Kidney (tissue), 14 donors: Measurements from ENCODE around the gene MGAT4A. TPM values are rescaled to one million over a fixed set of nuclear protein-coding genes. Genes with fewer than 3 reads are reported as not detected.

ENCODE experiments used
- DNase-seq, 5 donors: peaks; one replicate each; pipeline ENCODE4 v3.0.0-alpha.2; 2013 to 2020
- FAIRE-seq: peaks from 2 replicates; lab custom pipeline; 2012; peaks lifted over from hg19 to GRCh38; lab: Jason Lieb, UNC
- H3K27ac ChIP-seq, 2 donors: one replicate each; pipeline ENCODE4 v1.7.0; 2013; ENCODE audit warnings: low read depth in 2 of 2, low read length in 2 of 2, inconsistent platforms in 1 of 2
- H3K27me3 ChIP-seq: one replicate; pipeline ENCODE4 v1.7.1; 2013; ENCODE audit warnings: low read length, inconsistent platforms; ENCODE audit not compliant: control insufficient read depth, insufficient read depth
- H3K36me3 ChIP-seq, 3 donors: one replicate each; pipeline versions ENCODE4 v1.7.0 to v1.7.1; 2013; ENCODE audit warnings: low read length in 3 of 3, control low read depth in 1 of 3, inconsistent platforms in 1 of 3; ENCODE audit not compliant: insufficient read depth in 3 of 3, control insufficient read depth in 2 of 3
- H3K4me1 ChIP-seq, 3 donors: one replicate each; pipeline versions ENCODE4 v1.7.0 to v1.7.1; 2013; ENCODE audit warnings: low read length in 3 of 3, inconsistent platforms in 1 of 3, low read depth in 1 of 3; ENCODE audit not compliant: control insufficient read depth in 2 of 3, insufficient read depth in 2 of 3
- H3K4me3 ChIP-seq, 3 donors: one replicate each; pipeline versions ENCODE4 v1.7.0 to v1.8.1; 2013; ENCODE audit warnings: low read length in 3 of 3, control low read depth in 1 of 3, inconsistent platforms in 1 of 3
- H3K9ac ChIP-seq, 3 donors: one replicate each; pipeline versions ENCODE4 v1.7.0 to v1.7.1; 2013; ENCODE audit warnings: low read length in 3 of 3, control low read depth in 1 of 3, inconsistent platforms in 1 of 3
- H3K9me3 ChIP-seq, 3 donors: one replicate each; pipeline versions ENCODE4 v1.7.0 to v1.7.1; 2013; ENCODE audit warnings: low read length in 3 of 3, control low read depth in 1 of 3, inconsistent platforms in 1 of 3; ENCODE audit not compliant: control insufficient read depth in 2 of 3, insufficient read depth in 1 of 3
- intact Hi-C: fragments of 100-400 bp; cut with DNase I; formaldehyde crosslinking; loops from one replicate; pipeline ENCODE4 v1.11.1; 2022
- polyA plus RNA-seq: library from polyadenylated mRNA; stranded (reverse); fragments of 350-450 nt; fragmentation: Illumina TruSeq; extraction: RNeasy Lipid Tissue Mini Kit (QIAGEN cat#74804); gene quantifications from one replicate; pipeline ENCODE4 v1.2.3, GENCODE V29; 2014; ENCODE audit warnings: low read depth, low replicate concordance; ENCODE audit not compliant: insufficient read depth
- total RNA-seq: library from RNA; stranded (reverse); fragmentation: NEBNext Ultra II Directional; extraction: Animal tissue kit (Norgen Biotek cat#: 25700); gene quantifications from one replicate; pipeline ENCODE4 v1.2.1, GENCODE V29; 2021
- TF ChIP-seq, protein P1 (sequence below): IDR thresholded peaks from 3 replicates; pipeline ENCODE4 v1.5.1; 2012; ENCODE audit warnings: mild to moderate bottlenecking, moderate library complexity, borderline replicate concordance; ENCODE audit not compliant: insufficient read depth; ENCODE audit errors: extremely low read depth
- donor health status: control.
- donor health status: control.
- donor health status: control.
- donor health status: control.
- donor health status: control.
- donor health status: DM: yes; HTN: yes; CAD: no.
- donor health status: Normal renal cell carcinoma (clear cell type).

Gene MGAT4A
- total and polyA plus RNA-seq, 2 donors from 2014 or later: 23.5 to 101 TPM

GRCh38 chr2:98715812-98716451, 15.0 kb downstream of the MGAT4A start:
- FAIRE-seq (no peak), DNase-seq (no peak)
- Histone ChIP-seq H3K4me3 (no peak overlapping the region), H3K27me3 (no peaks in the 10 kb centered on the region), H3K9me3 (peaks cover 0 to 7% (median 0%) of the 10 kb centered on the region in 3 donors), H3K36me3 (peaks cover 0 to 7% (median 2%) of the 10 kb centered on the region in 3 donors), H3K9ac (no peak overlapping the region), H3K27ac (no peak overlapping the region), H3K4me1 (peaks cover 0 to 2% (median 0%) of the 10 kb centered on the region in 3 donors)
- TF ChIP-seq, protein P1, sequence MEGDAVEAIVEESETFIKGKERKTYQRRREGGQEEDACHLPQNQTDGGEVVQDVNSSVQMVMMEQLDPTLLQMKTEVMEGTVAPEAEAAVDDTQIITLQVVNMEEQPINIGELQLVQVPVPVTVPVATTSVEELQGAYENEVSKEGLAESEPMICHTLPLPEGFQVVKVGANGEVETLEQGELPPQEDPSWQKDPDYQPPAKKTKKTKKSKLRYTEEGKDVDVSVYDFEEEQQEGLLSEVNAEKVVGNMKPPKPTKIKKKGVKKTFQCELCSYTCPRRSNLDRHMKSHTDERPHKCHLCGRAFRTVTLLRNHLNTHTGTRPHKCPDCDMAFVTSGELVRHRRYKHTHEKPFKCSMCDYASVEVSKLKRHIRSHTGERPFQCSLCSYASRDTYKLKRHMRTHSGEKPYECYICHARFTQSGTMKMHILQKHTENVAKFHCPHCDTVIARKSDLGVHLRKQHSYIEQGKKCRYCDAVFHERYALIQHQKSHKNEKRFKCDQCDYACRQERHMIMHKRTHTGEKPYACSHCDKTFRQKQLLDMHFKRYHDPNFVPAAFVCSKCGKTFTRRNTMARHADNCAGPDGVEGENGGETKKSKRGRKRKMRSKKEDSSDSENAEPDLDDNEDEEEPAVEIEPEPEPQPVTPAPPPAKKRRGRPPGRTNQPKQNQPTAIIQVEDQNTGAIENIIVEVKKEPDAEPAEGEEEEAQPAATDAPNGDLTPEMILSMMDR: no peak
- intact Hi-C loops: no loop called here

GRCh38 chr2:98713332-98714015, 17.5 kb downstream of the MGAT4A start:
- H3K27ac ChIP-seq: no peak overlapping the region
- H3K27me3 ChIP-seq: no peaks in the 10 kb centered on the region
- peaks cover 0 to 6% (median 0%) of the 10 kb centered on the region in 3 donors for H3K4me1 ChIP-seq
- H3K36me3 ChIP-seq: no peaks in the 10 kb centered on the region
- no peak overlapping the region for H3K4me3 ChIP-seq
- H3K9ac ChIP-seq: no peak overlapping the region
- TF ChIP-seq, protein P1: no peak
- intact Hi-C loops: no loop called here
- FAIRE-seq (no peak), DNase-seq (no peak)
- H3K9me3 ChIP-seq: no peaks in the 10 kb centered on the region

DNA sequence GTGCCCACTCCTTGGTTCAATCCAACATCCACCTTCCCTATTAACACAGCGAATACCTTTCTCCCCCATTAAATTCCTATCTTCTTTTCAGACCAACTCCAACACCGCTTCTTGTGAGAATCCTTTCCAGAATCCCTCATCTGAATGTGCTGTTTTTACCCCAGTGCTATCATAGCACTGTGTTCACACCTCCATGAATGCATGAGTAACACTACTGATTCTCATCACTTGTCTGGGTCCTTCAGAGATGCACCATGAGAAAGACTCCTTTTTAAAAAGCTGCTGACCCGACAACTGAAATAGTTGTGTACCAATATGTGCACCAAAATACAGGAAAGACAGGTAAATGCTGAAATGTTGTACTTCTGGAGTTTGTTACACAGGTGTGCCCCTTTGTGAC, 18.8 kb downstream of the MGAT4A start:
- no peak overlapping the region for H3K27ac ChIP-seq
- no peaks in the 10 kb centered on the region for H3K27me3 ChIP-seq
- H3K4me1 ChIP-seq: peaks cover 0 to 6% (median 0%) of the 10 kb centered on the region in 3 donors
- no peak overlapping the region for H3K4me3 ChIP-seq
- no peak for FAIRE-seq
- no peak overlapping the region for H3K9ac ChIP-seq
- no peaks in the 10 kb centered on the region for H3K9me3 ChIP-seq
- TF ChIP-seq, protein P1: no peak
- H3K36me3 ChIP-seq: no peaks in the 10 kb centered on the region
- DNase-seq: no peak
- intact Hi-C loops: no loop called here
